ENCODE results near the gene SH3GL3.

SH3GL3 gene

GRCh38 chr15:83587091-83587490 lies 139.9 kb downstream of the SH3GL3 start:
- Histone ChIP-seq H3K27ac (ENCODE audit: low read depth, low read length) (no peak overlapping the region), H4K8ac (ENCODE audit: low read depth, low read length) (no peak overlapping the region), H3K18ac (ENCODE audit: low read length) (no peak overlapping the region), H4K91ac (ENCODE audit: low read depth, low read length) (no peak overlapping the region), H3K4me2 (ENCODE audit: low read length) (no peak overlapping the region), H3K27me3 (ENCODE audit: insufficient read depth, low read length) (no peaks in the 10 kb centered on the region), H3K9me3 (ENCODE audit: insufficient read depth, low read depth, low read length) (no peaks in the 10 kb centered on the region), H2BK12ac (ENCODE audit: low read length) (no peak overlapping the region), H3K9ac (ENCODE audit: low read length) (no peak overlapping the region), H2AFZ (ENCODE audit: insufficient read depth, low read length, poor library complexity) (no peak overlapping the region), H2BK120ac (ENCODE audit: insufficient read depth, low read length, poor library complexity) (no peak overlapping the region), H3K4me3 (ENCODE audit: low read depth, low read length) (no peak overlapping the region), H3K36me3 (ENCODE audit: control insufficient read depth in 1 of 2, insufficient read depth in 2 of 2, low read length in 2 of 2) (no peaks in the 10 kb centered on the region), H2BK5ac (ENCODE audit: low read depth, low read length, poor library complexity) (no peak overlapping the region), H3K4ac (ENCODE audit: low read depth, low read length) (no peak overlapping the region), H3K14ac (ENCODE audit: low read length) (no peak overlapping the region), H2AK5ac (ENCODE audit: low read length) (no peak overlapping the region), H4K12ac (ENCODE audit: low read depth, low read length) (no peak overlapping the region), H3K4me1 (ENCODE audit: control insufficient read depth in 1 of 2, insufficient read depth in 2 of 2, low read length in 2 of 2) (no peaks in the 10 kb centered on the region), H3K79me2 (ENCODE audit: control insufficient read depth, insufficient read depth, low read length, poor library complexity) (no peaks in the 10 kb centered on the region), H3K79me1 (ENCODE audit: low read length) (no peaks in the 10 kb centered on the region), H3K23ac (ENCODE audit: low read length) (no peak overlapping the region)
- no peak for DNase-seq
- no CpG with 5 or more reads among the region's 3 CpGs for WGBS (ENCODE audit: extremely low coverage, insufficient coverage, insufficient read length)

- Histone ChIP-seq H3K79me2 (ENCODE audit: control insufficient read depth, insufficient read depth, low read length, poor library complexity) (no peaks in the 10 kb centered on the region), H3K4me2 (ENCODE audit: low read length) (no peak overlapping the region)
Observed at GRCh38 chr15:83588441-83588840, 141.3 kb downstream of the SH3GL3 start.

DNA sequence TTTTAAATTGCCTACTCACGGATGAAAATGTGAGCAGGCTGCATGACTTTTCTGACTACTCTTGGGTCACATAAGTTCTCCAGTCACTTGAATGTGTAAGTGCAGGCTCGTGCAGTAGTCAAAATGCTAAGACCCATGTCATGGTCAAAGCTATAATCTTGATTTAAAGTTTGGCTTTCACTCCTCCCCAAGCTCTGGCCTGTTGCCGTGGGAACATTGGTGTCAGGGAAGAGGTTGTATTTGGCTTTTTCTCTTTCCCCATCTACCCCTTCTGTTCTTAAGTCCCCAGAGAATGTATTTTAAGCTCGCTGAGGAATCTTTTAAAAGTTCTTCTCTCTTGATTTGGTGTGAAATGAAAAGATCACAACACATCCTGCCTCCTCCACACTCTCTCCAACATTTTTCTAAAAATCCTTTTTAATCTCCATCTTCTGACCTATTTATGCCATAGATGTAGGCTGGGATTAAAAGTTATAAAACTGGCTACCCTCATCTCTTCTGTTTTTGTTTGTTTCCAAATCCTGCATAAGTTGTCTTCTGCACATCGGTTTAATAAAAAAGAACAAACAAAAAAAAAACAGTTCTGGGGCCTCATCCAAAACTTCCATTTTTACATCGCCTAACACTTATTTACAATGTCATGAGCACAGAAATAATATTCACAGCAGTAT lies 145.4 kb downstream of the SH3GL3 start:
- no CpG with 5 or more reads among the region's 6 CpGs for WGBS (ENCODE audit: extremely low coverage, insufficient coverage, insufficient read length)
- H2BK120ac ChIP-seq (ENCODE audit: insufficient read depth, low read length, poor library complexity), result no peak overlapping the region
- H3K9ac ChIP-seq (ENCODE audit: low read length), result no peak overlapping the region

More at GRCh38 chr15:83588441-83588840, 141.3 kb downstream of the SH3GL3 start:
- WGBS (ENCODE audit: extremely low coverage, insufficient coverage, insufficient read length), result no CpG with 5 or more reads among the region's 5 CpGs
- Histone ChIP-seq H2AK5ac (ENCODE audit: low read length) (no peak overlapping the region), H3K27me3 (ENCODE audit: insufficient read depth, low read length) (no peaks in the 10 kb centered on the region), H4K12ac (ENCODE audit: low read depth, low read length) (no peak overlapping the region), H3K79me1 (ENCODE audit: low read length) (no peaks in the 10 kb centered on the region), H2BK5ac (ENCODE audit: low read depth, low read length, poor library complexity) (no peak overlapping the region), H3K4me3 (ENCODE audit: low read depth, low read length) (no peak overlapping the region), H3K4me1 (ENCODE audit: control insufficient read depth in 1 of 2, insufficient read depth in 2 of 2, low read length in 2 of 2) (no peaks in the 10 kb centered on the region), H3K36me3 (ENCODE audit: control insufficient read depth in 1 of 2, insufficient read depth in 2 of 2, low read length in 2 of 2) (no peaks in the 10 kb centered on the region), H3K9me3 (ENCODE audit: insufficient read depth, low read depth, low read length) (no peaks in the 10 kb centered on the region), H3K14ac (ENCODE audit: low read length) (no peak overlapping the region), H3K4ac (ENCODE audit: low read depth, low read length) (no peak overlapping the region), H2AFZ (ENCODE audit: insufficient read depth, low read length, poor library complexity) (no peak overlapping the region), H2BK12ac (ENCODE audit: low read length) (no peak overlapping the region), H3K9ac (ENCODE audit: low read length) (no peak overlapping the region), H3K18ac (ENCODE audit: low read length) (no peak overlapping the region), H4K91ac (ENCODE audit: low read depth, low read length) (no peak overlapping the region), H3K27ac (ENCODE audit: low read depth, low read length) (no peak overlapping the region), H2BK120ac (ENCODE audit: insufficient read depth, low read length, poor library complexity) (no peak overlapping the region), H4K8ac (ENCODE audit: low read depth, low read length) (no peak overlapping the region), H3K23ac (ENCODE audit: low read length) (no peak overlapping the region)
- no peak for DNase-seq

GRCh38 chr15:83595191-83595590 lies 148.1 kb downstream of the SH3GL3 start:
- no peaks in the 10 kb centered on the region for H3K9me3 ChIP-seq (ENCODE audit: insufficient read depth, low read depth, low read length)
- WGBS (ENCODE audit: extremely low coverage, insufficient coverage, insufficient read length), result no CpG with 5 or more reads among the region's 1 CpG
- no peak for DNase-seq

More for the DNA sequence above, 145.4 kb downstream of the SH3GL3 start:
- no peaks in the 10 kb centered on the region for H3K36me3 ChIP-seq (ENCODE audit: control insufficient read depth in 1 of 2, insufficient read depth in 2 of 2, low read length in 2 of 2)
- no peak overlapping the region for H2BK5ac ChIP-seq (ENCODE audit: low read depth, low read length, poor library complexity)
- no peak overlapping the region for H3K14ac ChIP-seq (ENCODE audit: low read length)
- no peak overlapping the region for H2BK12ac ChIP-seq (ENCODE audit: low read length)
- no peak overlapping the region for H4K91ac ChIP-seq (ENCODE audit: low read depth, low read length)
- H3K4me3 ChIP-seq (ENCODE audit: low read depth, low read length), result no peak overlapping the region
- no peaks in the 10 kb centered on the region for H3K27me3 ChIP-seq (ENCODE audit: insufficient read depth, low read length)
- no peak overlapping the region for H2AFZ ChIP-seq (ENCODE audit: insufficient read depth, low read length, poor library complexity)
- H4K12ac ChIP-seq (ENCODE audit: low read depth, low read length), result no peak overlapping the region
- H3K23ac ChIP-seq (ENCODE audit: low read length), result no peak overlapping the region
- no peaks in the 10 kb centered on the region for H3K79me2 ChIP-seq (ENCODE audit: control insufficient read depth, insufficient read depth, low read length, poor library complexity)
- H2AK5ac ChIP-seq (ENCODE audit: low read length), result no peak overlapping the region
- H3K4me1 ChIP-seq (ENCODE audit: control insufficient read depth in 1 of 2, insufficient read depth in 2 of 2, low read length in 2 of 2), result no peaks in the 10 kb centered on the region
- no peak for DNase-seq
- H3K79me1 ChIP-seq (ENCODE audit: low read length), result no peaks in the 10 kb centered on the region
- no peak overlapping the region for H3K4me2 ChIP-seq (ENCODE audit: low read length)
- no peak overlapping the region for H3K27ac ChIP-seq (ENCODE audit: low read depth, low read length)
- H3K9me3 ChIP-seq (ENCODE audit: insufficient read depth, low read depth, low read length), result no peaks in the 10 kb centered on the region
- H4K8ac ChIP-seq (ENCODE audit: low read depth, low read length), result no peak overlapping the region
- H3K18ac ChIP-seq (ENCODE audit: low read length), result no peak overlapping the region
- H3K4ac ChIP-seq (ENCODE audit: low read depth, low read length), result no peak overlapping the region

More at GRCh38 chr15:83595191-83595590, 148.1 kb downstream of the SH3GL3 start:
- no peak overlapping the region for H4K8ac ChIP-seq (ENCODE audit: low read depth, low read length)
- no peak overlapping the region for H3K4me3 ChIP-seq (ENCODE audit: low read depth, low read length)
- no peak overlapping the region for H3K9ac ChIP-seq (ENCODE audit: low read length)
- H3K14ac ChIP-seq (ENCODE audit: low read length), result no peak overlapping the region
- H3K18ac ChIP-seq (ENCODE audit: low read length), result no peak overlapping the region
- H3K36me3 ChIP-seq (ENCODE audit: control insufficient read depth in 1 of 2, insufficient read depth in 2 of 2, low read length in 2 of 2), result no peaks in the 10 kb centered on the region
- no peak overlapping the region for H2BK12ac ChIP-seq (ENCODE audit: low read length)
- H3K4me1 ChIP-seq (ENCODE audit: control insufficient read depth in 1 of 2, insufficient read depth in 2 of 2, low read length in 2 of 2), result no peaks in the 10 kb centered on the region
- no peak overlapping the region for H2BK5ac ChIP-seq (ENCODE audit: low read depth, low read length, poor library complexity)
- no peak overlapping the region for H3K27ac ChIP-seq (ENCODE audit: low read depth, low read length)
- no peaks in the 10 kb centered on the region for H3K27me3 ChIP-seq (ENCODE audit: insufficient read depth, low read length)
- H3K4ac ChIP-seq (ENCODE audit: low read depth, low read length), result no peak overlapping the region
- H2BK120ac ChIP-seq (ENCODE audit: insufficient read depth, low read length, poor library complexity), result no peak overlapping the region
- H4K91ac ChIP-seq (ENCODE audit: low read depth, low read length), result no peak overlapping the region
- H3K4me2 ChIP-seq (ENCODE audit: low read length), result no peak overlapping the region
- no peak overlapping the region for H4K12ac ChIP-seq (ENCODE audit: low read depth, low read length)
- no peak overlapping the region for H2AK5ac ChIP-seq (ENCODE audit: low read length)
- H3K23ac ChIP-seq (ENCODE audit: low read length), result no peak overlapping the region
- no peaks in the 10 kb centered on the region for H3K79me1 ChIP-seq (ENCODE audit: low read length)
- H2AFZ ChIP-seq (ENCODE audit: insufficient read depth, low read length, poor library complexity), result no peak overlapping the region
- H3K79me2 ChIP-seq (ENCODE audit: control insufficient read depth, insufficient read depth, low read length, poor library complexity), result no peaks in the 10 kb centered on the region

All from trophoblast cell (in vitro differentiated cells and primary cell).